22Rv1 (cell line): ENCODE measurements around the gene ZNF778.

Experiments
- H3K27ac ChIP-seq: fragments of 450-650 bp; 2 replicates; pipeline ENCODE4 v1.5.1; 2017
- ZFX ChIP-seq: fragments of 450-650 bp; IDR thresholded peaks from 2 replicates; pipeline ENCODE4 v1.6.1; 2017; ENCODE audit warnings: antibody characterized with exemption, borderline replicate concordance
- TF ChIP-seq, protein P1 (sequence below): fragments of 450-650 bp; IDR thresholded peaks from 2 replicates; pipeline ENCODE4 v1.5.1; 2017; ENCODE audit warnings: mild to moderate bottlenecking

Gene ZNF778

GRCh38 chr16:89200124-89200849 is 17.2 kb upstream of the ZNF778 start, which contains the start of gene SLC22A31:
TSS of gene SLC22A31 (minus strand) at chr16:89200537. CDS start at chr16:89200501, 36 bp downstream.
- TF ChIP-seq, protein P1, sequence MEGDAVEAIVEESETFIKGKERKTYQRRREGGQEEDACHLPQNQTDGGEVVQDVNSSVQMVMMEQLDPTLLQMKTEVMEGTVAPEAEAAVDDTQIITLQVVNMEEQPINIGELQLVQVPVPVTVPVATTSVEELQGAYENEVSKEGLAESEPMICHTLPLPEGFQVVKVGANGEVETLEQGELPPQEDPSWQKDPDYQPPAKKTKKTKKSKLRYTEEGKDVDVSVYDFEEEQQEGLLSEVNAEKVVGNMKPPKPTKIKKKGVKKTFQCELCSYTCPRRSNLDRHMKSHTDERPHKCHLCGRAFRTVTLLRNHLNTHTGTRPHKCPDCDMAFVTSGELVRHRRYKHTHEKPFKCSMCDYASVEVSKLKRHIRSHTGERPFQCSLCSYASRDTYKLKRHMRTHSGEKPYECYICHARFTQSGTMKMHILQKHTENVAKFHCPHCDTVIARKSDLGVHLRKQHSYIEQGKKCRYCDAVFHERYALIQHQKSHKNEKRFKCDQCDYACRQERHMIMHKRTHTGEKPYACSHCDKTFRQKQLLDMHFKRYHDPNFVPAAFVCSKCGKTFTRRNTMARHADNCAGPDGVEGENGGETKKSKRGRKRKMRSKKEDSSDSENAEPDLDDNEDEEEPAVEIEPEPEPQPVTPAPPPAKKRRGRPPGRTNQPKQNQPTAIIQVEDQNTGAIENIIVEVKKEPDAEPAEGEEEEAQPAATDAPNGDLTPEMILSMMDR = no peak
- no peak for TF ChIP-seq ZFX
- H3K27ac ChIP-seq = no peak within 1 kb of the TSS

DNA sequence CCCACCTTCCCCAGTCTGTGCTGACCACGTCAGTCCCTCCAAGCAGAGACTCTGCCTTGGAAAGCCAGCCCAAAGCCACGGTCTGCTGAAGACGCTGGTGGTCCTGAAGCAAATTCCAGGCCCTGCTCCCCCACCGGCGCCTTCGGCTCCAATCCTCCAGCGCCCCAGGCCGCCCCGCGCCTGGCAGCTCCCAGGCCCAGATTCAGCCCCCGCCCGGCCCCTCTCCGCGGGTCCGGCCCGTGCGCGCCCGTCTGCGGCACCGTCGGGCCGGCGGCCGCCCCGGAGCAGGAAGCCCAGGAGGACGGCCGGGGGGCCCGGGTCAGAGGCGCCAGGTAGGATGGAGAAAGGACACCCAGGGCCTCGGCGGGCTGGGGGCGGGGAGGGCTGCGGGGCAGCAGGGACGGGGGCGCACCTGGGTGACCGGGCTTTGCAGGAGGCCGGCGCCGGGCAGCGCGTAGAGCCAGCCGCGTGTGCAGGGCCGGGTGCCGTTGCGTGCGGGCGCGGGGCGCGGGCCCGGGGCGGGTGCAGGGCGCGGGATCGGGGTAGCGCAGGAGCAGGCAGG is 16.6 kb upstream of the ZNF778 start:
- no peak for TF ChIP-seq ZFX
- TF ChIP-seq, protein P1 = no peak
- no peak overlapping the region for H3K27ac ChIP-seq

GRCh38 chr16:89201439-89202377 is 15.8 kb upstream of the ZNF778 start:
- no peak overlapping the region for H3K27ac ChIP-seq
- no peak for TF ChIP-seq ZFX
- TF ChIP-seq, protein P1 = no peak

GRCh38 chr16:89202422-89203215 is 14.9 kb upstream of the ZNF778 start:
- H3K27ac ChIP-seq = no peak overlapping the region
- no peak for TF ChIP-seq ZFX
- TF ChIP-seq, protein P1 = no peak

- no peak overlapping the region for H3K27ac ChIP-seq
- no peak for TF ChIP-seq ZFX
- TF ChIP-seq, protein P1 = no peak
Measured at GRCh38 chr16:89207993-89208392, 9.5 kb upstream of the ZNF778 start.

DNA sequence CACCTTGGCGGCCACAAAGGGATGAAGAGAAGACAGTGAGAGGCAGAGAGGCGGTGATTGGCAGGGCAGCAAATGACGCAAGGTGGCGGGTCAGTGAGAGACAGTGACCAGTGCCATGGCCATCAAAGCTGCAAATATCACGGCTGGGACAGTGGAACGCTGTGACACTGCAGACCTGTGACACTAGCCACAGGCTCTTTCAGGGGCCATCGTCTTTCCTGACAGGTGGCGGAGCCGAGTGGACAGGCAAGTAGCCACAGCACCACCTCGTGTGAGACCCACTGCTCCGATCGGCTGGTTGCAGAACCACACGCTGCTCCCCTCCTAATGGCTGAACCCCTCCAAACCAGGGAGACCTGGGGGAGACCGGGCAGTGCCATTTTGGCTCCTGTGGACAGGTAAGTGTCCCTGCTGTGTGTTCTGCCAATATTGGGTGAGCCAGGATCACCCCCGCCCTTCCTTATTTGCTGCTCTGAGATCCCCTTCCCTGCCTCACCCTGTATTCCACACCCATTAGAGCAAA is 7.9 kb upstream of the ZNF778 start:
- no peak for TF ChIP-seq ZFX
- TF ChIP-seq, protein P1 = no peak
- H3K27ac ChIP-seq = no peak overlapping the region
